WI38 (cell line): ENCODE measurements around the gene IL17RA.

Experiments
- H3K4me3 ChIP-seq: 2 replicates; pipeline ENCODE4 v1.5.1; 2011; ENCODE audit warnings: low read depth, mild to moderate bottlenecking, control low read depth, low read length
- TF ChIP-seq, protein P1 (sequence below): IDR thresholded peaks from 2 replicates; pipeline ENCODE4 v1.5.1; 2012; ENCODE audit warnings: low read depth, mild to moderate bottlenecking, control low read depth, low read length

The IL17RA gene

DNA sequence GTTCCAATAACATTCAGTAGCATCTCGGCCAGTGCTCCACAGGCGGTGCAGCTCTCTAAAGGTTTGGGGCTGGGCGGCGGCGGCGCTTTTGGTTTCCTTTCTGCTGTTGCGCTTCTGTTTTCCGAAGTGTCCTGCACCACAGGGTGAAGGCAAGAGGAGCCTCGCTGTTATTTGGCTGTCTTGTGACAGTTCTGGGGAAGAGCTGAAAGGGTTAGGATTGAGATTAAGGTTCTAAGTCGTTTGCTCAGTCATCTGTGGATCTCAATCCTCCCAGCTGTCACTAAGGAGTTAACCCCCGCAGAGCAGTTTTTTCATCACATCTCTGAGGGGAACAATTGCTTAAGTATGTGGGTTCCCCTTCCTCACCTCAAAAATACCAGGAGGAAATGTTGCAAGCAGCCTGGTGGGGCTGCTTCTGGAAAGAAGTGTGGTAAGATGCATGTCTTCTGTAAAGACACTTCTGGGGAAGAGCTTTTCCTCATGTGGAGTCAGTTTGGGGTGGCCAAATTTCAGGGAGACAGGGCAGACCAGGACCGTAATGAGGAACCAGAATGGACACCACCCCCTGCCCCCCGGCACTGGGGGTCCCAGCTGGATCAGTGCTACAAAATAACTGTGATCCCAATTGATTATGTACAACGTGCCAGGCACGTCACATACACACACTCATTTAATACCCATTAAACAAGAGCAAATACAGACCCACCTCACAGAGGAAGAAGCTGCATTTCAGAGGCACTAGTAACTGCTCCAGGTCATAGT lies 22.2 kb downstream of the IL17RA start:
- TF ChIP-seq, protein P1, sequence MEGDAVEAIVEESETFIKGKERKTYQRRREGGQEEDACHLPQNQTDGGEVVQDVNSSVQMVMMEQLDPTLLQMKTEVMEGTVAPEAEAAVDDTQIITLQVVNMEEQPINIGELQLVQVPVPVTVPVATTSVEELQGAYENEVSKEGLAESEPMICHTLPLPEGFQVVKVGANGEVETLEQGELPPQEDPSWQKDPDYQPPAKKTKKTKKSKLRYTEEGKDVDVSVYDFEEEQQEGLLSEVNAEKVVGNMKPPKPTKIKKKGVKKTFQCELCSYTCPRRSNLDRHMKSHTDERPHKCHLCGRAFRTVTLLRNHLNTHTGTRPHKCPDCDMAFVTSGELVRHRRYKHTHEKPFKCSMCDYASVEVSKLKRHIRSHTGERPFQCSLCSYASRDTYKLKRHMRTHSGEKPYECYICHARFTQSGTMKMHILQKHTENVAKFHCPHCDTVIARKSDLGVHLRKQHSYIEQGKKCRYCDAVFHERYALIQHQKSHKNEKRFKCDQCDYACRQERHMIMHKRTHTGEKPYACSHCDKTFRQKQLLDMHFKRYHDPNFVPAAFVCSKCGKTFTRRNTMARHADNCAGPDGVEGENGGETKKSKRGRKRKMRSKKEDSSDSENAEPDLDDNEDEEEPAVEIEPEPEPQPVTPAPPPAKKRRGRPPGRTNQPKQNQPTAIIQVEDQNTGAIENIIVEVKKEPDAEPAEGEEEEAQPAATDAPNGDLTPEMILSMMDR: no peak
- H3K4me3 ChIP-seq: no peak overlapping the region

DNA sequence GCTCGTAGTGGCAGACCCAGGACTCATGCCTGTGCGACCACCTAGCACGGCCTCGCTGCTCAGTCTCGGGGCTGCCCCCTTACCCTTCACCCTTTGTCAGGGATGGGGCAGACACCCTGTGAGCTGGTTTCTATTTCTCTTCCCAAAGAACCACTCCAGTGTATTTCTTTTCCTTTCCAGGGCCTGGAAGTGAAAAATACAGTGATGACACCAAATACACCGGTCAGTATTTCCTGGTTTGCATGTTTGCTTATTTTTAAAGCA lies 22.7 kb downstream of the IL17RA start:
- H3K4me3 ChIP-seq: no peak overlapping the region
- TF ChIP-seq, protein P1: no peak

DNA sequence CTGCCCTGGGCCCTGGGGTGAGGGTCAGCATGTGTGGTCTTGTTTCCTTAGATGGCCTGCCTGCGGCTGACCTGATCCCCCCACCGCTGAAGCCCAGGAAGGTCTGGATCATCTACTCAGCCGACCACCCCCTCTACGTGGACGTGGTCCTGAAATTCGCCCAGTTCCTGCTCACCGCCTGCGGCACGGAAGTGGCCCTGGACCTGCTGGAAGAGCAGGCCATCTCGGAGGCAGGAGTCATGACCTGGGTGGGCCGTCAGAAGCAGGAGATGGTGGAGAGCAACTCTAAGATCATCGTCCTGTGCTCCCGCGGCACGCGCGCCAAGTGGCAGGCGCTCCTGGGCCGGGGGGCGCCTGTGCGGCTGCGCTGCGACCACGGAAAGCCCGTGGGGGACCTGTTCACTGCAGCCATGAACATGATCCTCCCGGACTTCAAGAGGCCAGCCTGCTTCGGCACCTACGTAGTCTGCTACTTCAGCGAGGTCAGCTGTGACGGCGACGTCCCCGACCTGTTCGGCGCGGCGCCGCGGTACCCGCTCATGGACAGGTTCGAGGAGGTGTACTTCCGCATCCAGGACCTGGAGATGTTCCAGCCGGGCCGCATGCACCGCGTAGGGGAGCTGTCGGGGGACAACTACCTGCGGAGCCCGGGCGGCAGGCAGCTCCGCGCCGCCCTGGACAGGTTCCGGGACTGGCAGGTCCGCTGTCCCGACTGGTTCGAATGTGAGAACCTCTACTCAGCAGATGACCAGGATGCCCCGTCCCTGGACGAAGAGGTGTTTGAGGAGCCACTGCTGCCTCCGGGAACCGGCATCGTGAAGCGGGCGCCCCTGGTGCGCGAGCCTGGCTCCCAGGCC lies 23.7 kb downstream of the IL17RA start:
- no peak overlapping the region for H3K4me3 ChIP-seq

DNA sequence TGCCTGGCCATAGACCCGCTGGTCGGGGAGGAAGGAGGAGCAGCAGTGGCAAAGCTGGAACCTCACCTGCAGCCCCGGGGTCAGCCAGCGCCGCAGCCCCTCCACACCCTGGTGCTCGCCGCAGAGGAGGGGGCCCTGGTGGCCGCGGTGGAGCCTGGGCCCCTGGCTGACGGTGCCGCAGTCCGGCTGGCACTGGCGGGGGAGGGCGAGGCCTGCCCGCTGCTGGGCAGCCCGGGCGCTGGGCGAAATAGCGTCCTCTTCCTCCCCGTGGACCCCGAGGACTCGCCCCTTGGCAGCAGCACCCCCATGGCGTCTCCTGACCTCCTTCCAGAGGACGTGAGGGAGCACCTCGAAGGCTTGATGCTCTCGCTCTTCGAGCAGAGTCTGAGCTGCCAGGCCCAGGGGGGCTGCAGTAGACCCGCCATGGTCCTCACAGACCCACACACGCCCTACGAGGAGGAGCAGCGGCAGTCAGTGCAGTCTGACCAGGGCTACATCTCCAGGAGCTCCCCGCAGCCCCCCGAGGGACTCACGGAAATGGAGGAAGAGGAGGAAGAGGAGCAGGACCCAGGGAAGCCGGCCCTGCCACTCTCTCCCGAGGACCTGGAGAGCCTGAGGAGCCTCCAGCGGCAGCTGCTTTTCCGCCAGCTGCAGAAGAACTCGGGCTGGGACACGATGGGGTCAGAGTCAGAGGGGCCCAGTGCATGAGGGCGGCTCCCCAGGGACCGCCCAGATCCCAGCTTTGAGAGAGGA lies 24.5 kb downstream of the IL17RA start:
- H3K4me3 ChIP-seq: no peak overlapping the region
- TF ChIP-seq, protein P1: no peak

More for the DNA sequence above, 23.7 kb downstream of the IL17RA start:
- TF ChIP-seq, protein P1: no peak

DNA sequence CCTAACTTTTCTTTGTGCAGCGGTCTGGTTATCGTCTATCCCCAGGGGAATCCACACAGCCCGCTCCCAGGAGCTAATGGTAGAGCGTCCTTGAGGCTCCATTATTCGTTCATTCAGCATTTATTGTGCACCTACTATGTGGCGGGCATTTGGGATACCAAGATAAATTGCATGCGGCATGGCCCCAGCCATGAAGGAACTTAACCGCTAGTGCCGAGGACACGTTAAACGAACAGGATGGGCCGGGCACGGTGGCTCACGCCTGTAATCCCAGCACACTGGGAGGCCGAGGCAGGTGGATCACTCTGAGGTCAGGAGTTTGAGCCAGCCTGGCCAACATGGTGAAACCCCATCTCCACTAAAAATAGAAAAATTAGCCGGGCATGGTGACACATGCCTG lies 25.2 kb downstream of the IL17RA start:
- TF ChIP-seq, protein P1: no peak

DNA sequence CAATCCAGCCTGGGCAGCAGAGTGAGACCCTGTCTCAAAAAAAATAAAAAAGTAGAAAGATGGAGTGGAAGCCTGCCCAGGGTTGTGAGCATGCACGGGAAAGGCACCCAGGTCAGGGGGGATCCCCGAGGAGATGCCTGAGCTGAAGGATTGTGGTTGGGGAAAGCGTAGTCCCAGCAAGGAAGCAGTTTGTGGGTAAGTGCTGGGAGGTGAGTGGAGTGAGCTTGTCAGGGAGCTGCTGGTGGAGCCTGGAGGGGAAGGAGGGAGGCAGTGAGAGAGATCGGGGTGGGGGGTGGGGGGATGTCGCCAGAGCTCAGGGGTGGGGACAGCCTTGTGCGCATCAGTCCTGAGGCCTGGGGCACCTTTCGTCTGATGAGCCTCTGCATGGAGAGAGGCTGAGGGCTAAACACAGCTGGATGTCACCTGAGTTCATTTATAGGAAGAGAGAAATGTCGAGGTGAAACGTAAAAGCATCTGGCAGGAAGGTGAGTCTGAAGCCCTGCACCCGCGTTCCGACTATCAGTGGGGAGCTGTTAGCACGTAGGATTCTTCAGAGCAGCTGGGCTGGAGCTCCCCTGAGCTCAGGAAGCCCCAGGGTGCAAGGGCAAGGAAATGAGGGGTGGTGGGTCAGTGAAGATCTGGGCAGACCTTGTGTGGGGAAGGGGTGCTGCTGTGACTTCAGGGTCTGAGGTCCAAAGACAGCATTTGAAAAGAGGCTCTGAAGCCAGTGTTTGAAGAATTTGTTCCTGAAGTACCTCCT lies 26.2 kb downstream of the IL17RA start:
- TF ChIP-seq, protein P1: no peak
- no peak overlapping the region for H3K4me3 ChIP-seq

More for the DNA sequence above, 25.2 kb downstream of the IL17RA start:
- no peak overlapping the region for H3K4me3 ChIP-seq
